ENCODE results near the gene MOG. TPM values are rescaled to one million over a fixed set of nuclear protein-coding genes. Genes with fewer than 3 reads are reported as not detected.

The MOG gene
- polyA plus RNA-seq, 2 of the 4 experiments (the other 2 are of a cell fraction) = not detected

GRCh38 chr6:29705389-29706231 is 48.7 kb downstream of the MOG start:
- H3K4me3 ChIP-seq = no peak overlapping the region
- H3K4me2 ChIP-seq = no peak overlapping the region
- no peaks in the 10 kb centered on the region for H3K9me3 ChIP-seq
- DNase-seq (ENCODE audit: low read depth in 1 of 2, low spot score in 1 of 2) (peak; percentile 38 to 39), FAIRE-seq (no peak), ATAC-seq (peak; percentile 65 to 67; a peak in 5 of 6 replicates)
- ChIA-PET CTCF (interaction anchor here (0.6 to 2.1 kb wide), 22 partner anchors 9 to 132 kb away, joined by 3 to 14 read pairs (median 4); partner anchors contain the start of gene HLA-G), POLR2A (no interaction called here)
- 21% methylated on average over 10 of the region's 10 CpGs for WGBS (ENCODE audit: missing lambda C conversion rate)
- H3K4me1 ChIP-seq = no peaks in the 10 kb centered on the region
- peak; percentile 67 for TF ChIP-seq SMC3 (IDR thresholded peaks at IDR 0.05)
- TF ChIP-seq RCOR1 (IDR thresholded peaks at IDR 0.05; ENCODE audit: low read depth, low read length) = no peak
- peak; percentile 64 to 72 for TF ChIP-seq RAD21 (conservative IDR thresholded peaks at IDR 0.05 in 1 of 2, IDR thresholded peaks at IDR 0.05 in 1 of 2)
- TF ChIP-seq CTCF (IDR thresholded peaks at IDR 0.05) = peak; percentile 60
- no peak overlapping the region for H3K27ac ChIP-seq

GRCh38 chr6:29708432-29709179 is 51.7 kb downstream of the MOG start:
- CTCF ChIA-PET = interaction anchor here (0.8 to 3.1 kb wide), 5 partner anchors 13 to 186 kb away, joined by 3 to 8 read pairs (median 5); no protein-coding TSS in a partner anchor
- WGBS (ENCODE audit: missing lambda C conversion rate) = 53% methylated on average over 11 of the region's 11 CpGs
- no peak overlapping the region for H3K4me2 ChIP-seq
- no peaks in the 10 kb centered on the region for H3K9me3 ChIP-seq
- H3K27ac ChIP-seq = no peak overlapping the region
- H3K4me3 ChIP-seq = no peak overlapping the region
- ATAC-seq (no peak), FAIRE-seq (no peak), DNase-seq (ENCODE audit: low read depth in 1 of 2, low spot score in 1 of 2) (no peak)
- POLR2A ChIA-PET = no interaction called here
- no peaks in the 10 kb centered on the region for H3K4me1 ChIP-seq
- TF ChIP-seq POLR2A (IDR thresholded peaks at IDR 0.05; ENCODE audit: low read length) (no peak), MAX (IDR thresholded peaks at IDR 0.05) (no peak), FOXS1 (CRISPR knock-in tag; IDR thresholded peaks at IDR 0.05) (no peak), HDAC2 (IDR thresholded peaks at IDR 0.05) (no peak)

GRCh38 chr6:29709188-29709587 is 52.3 kb downstream of the MOG start:
- Histone ChIP-seq H3K4me3 (no peak overlapping the region), H3K9me3 (no peaks in the 10 kb centered on the region), H3K4me2 (no peak overlapping the region), H3K4me1 (no peaks in the 10 kb centered on the region), H3K27ac (no peak overlapping the region)
- FAIRE-seq (no peak), ATAC-seq (no peak), DNase-seq (ENCODE audit: low read depth in 1 of 2, low spot score in 1 of 2) (no peak)
- no peak for TF ChIP-seq HEYL (CRISPR knock-in tag; IDR thresholded peaks at IDR 0.05)
- TF ChIP-seq ZFP36 (IDR thresholded peaks at IDR 0.05; ENCODE audit: borderline replicate concordance, partially characterized antibody) = no peak
- no peak for TF ChIP-seq ESRRA (IDR thresholded peaks at IDR 0.05; ENCODE audit: borderline replicate concordance, low read length)
- TF ChIP-seq ZC3H11A (IDR thresholded peaks at IDR 0.05) = no peak
- TF ChIP-seq EP300 (IDR thresholded peaks at IDR 0.05) = no peak
- no peak for TF ChIP-seq HMGXB4 (CRISPR knock-in tag; IDR thresholded peaks at IDR 0.05; ENCODE audit: borderline replicate concordance)
- no peak for TF ChIP-seq SREBF2 (IDR thresholded peaks at IDR 0.05)
- TF ChIP-seq GATA3 (IDR thresholded peaks at IDR 0.05; ENCODE audit: borderline replicate concordance) = no peak
- no peak for TF ChIP-seq RFX5 (IDR thresholded peaks at IDR 0.05)
- no peak for TF ChIP-seq TP53 (CRISPR knock-in tag; IDR thresholded peaks at IDR 0.05)
- ChIA-PET POLR2A (no interaction called here), CTCF (interaction anchor here (1.2 to 3.1 kb wide), 3 partner anchors 13 to 185 kb away, joined by 3 to 8 read pairs (median 3); no protein-coding TSS in a partner anchor)
- WGBS (ENCODE audit: missing lambda C conversion rate) = 21% methylated on average over 4 of the region's 4 CpGs
